HL-60 (cell line): ENCODE data around the gene LYPD4.

ENCODE experiments used
- DNase-seq, 2 experiments: peaks; one replicate each; pipeline ENCODE4 v3.0.0-alpha.2; 2010 to 2020; ENCODE audit warnings: low read depth in 1 of 2, low spot score in 1 of 2
- H3K27ac ChIP-seq: fragments of 250-450 bp; sonication (Bioruptor Pico); replicated peaks from 2 replicates; pipeline ENCODE4 v1.5.1; 2020; ENCODE audit warnings: mild to moderate bottlenecking, moderate library complexity
- H3K27me3 ChIP-seq: fragments of 250-450 bp; sonication (Bioruptor Pico); 2 replicates; pipeline ENCODE4 v1.5.1; 2021; ENCODE audit warnings: mild to moderate bottlenecking, moderate library complexity; ENCODE audit not compliant: insufficient read depth, poor library complexity, severe bottlenecking
- H3K4me3 ChIP-seq: replicated peaks from 2 replicates; pipeline ENCODE4 v1.5.1; 2011; ENCODE audit warnings: mild to moderate bottlenecking, control low read depth, low read length; ENCODE audit not compliant: insufficient read depth
- GABPA ChIP-seq: IDR thresholded peaks from 2 replicates; pipeline ENCODE4 v1.6.1; 2012; ENCODE audit warnings: low read depth
- POLR2AphosphoS5 ChIP-seq: IDR thresholded peaks from 2 replicates; pipeline ENCODE4 v1.6.1; 2012; ENCODE audit warnings: low read depth
- REST ChIP-seq: IDR thresholded peaks from 2 replicates; pipeline ENCODE4 v1.6.1; 2012; ENCODE audit warnings: low read depth; ENCODE audit not compliant: insufficient replicate concordance
- SPI1 ChIP-seq: IDR thresholded peaks from 2 replicates; pipeline ENCODE4 v1.6.1; 2012; ENCODE audit warnings: low read depth, mild to moderate bottlenecking, borderline replicate concordance
- TF ChIP-seq, protein P1 (sequence below): IDR thresholded peaks from one replicate; pipeline ENCODE4 v1.5.1; 2011; ENCODE audit warnings: low read length, control low read depth, inconsistent platforms; ENCODE audit not compliant: insufficient read depth

LYPD4 gene

DNA sequence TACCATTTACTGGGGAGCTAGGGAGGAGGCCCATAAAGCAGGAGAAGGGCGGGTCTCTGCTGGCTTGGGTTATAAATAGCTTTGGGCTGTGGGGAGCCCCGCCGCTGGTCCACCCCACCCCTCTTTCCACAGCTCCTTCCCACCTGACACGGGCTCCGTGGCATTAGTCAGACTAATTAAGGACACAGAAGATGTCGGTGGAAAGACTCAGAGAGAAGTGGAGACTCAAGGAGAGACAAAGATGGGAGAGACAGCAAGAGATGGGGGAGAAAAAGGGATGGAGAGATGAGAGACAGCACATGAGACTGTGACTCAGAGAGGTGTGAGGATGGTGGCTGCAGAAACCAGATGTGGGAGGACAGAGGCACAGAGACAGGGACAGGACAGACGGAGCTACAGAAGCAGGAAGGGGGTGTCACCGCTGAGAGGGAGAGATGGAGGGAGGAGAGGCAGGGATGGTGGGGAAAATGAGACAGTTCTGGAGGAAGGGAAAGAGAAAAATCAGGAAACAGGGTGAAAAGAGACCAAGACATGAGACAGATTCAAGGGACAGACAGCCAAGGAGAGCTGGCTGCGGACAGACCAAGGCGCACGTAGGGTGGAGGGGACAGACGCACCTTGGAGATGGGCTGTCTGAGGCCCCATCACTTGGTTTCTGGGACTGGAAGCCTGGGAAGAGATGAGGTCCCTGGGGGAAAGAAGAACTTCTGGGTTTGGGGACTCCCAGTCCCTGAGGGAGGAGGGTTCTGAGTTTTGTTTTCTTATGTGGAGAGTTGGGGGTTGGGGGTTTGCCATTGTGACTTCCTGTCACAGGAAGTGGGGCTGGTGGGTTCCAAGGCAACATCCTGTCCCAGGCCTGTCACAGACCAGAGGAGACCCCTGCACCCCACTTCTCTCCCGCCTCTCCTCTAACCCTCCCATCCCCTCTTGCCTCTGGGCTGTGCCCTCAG lies 42.6 kb upstream of the LYPD4 start:
- Histone ChIP-seq H3K27ac (no peak overlapping the region), H3K27me3 (no peaks in the 10 kb centered on the region), H3K4me3 (no peak overlapping the region)
- TF ChIP-seq POLR2AphosphoS5 (no peak), REST (no peak), GABPA (no peak), SPI1 (no peak)
- TF ChIP-seq, protein P1, sequence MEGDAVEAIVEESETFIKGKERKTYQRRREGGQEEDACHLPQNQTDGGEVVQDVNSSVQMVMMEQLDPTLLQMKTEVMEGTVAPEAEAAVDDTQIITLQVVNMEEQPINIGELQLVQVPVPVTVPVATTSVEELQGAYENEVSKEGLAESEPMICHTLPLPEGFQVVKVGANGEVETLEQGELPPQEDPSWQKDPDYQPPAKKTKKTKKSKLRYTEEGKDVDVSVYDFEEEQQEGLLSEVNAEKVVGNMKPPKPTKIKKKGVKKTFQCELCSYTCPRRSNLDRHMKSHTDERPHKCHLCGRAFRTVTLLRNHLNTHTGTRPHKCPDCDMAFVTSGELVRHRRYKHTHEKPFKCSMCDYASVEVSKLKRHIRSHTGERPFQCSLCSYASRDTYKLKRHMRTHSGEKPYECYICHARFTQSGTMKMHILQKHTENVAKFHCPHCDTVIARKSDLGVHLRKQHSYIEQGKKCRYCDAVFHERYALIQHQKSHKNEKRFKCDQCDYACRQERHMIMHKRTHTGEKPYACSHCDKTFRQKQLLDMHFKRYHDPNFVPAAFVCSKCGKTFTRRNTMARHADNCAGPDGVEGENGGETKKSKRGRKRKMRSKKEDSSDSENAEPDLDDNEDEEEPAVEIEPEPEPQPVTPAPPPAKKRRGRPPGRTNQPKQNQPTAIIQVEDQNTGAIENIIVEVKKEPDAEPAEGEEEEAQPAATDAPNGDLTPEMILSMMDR, result no peak
- DNase-seq, result no peak

DNA sequence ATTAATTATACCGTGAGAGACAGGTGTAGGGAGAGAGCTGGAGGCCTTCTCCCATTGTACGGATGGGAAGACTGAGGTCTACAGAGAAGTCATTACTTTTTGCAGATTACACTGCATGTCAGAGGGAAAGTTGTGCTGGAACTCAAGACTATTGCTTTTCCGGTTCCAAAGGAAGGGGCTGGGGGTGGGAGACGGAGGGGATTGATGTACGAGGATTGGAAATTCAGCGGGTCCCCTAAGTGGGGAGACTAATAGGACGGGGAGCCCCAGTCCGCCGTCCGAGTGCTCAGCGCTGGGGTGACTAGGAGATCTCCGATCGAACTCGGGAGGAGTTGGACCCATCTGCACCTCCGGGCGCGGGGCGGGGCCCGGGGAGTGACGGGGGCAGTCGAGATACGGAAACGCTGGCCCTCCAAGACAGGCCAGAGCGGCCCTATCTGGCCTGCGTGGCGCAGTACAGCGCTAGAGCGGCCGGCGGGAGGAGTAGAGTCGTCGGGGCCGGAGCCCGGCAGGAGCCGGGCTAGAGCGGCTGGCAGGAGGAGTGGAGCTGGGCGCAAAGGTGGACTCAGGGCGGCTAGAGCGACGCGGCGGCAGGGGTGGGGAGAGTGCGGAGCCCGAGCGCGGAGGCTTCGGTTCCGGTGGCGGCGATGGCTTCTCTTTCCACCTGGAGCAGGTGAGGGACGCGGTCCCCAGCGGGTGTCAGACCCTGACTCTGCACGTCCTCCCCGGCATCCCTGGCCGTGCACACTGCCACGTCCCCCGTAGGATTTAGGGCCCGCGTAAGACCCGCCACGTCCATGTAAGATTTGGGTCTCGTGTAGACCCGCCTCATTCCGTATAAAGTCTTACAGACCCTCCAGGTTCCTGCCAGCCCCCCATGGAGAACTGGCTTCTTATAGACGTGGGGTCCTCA lies 39.6 kb upstream of the LYPD4 start:
- peak overlapping the region; percentile 85 for H3K4me3 ChIP-seq
- TF ChIP-seq, protein P1, result no peak
- TF ChIP-seq GABPA (no peak), REST (peak; percentile 48), SPI1 (peak; percentile 2; the same call in 1 of the 2 replicates), POLR2AphosphoS5 (peak; percentile 62)
- DNase-seq, result peak; percentile 96 to 97
- no peaks in the 10 kb centered on the region for H3K27me3 ChIP-seq
- peak overlapping the region; percentile 85 for H3K27ac ChIP-seq

- no peaks in the 10 kb centered on the region for H3K27me3 ChIP-seq
- peak; percentile 20 for TF ChIP-seq REST
- TF ChIP-seq, protein P1, result no peak
- no peak for DNase-seq
- H3K27ac ChIP-seq, result peak overlapping the region; percentile 85
- peak overlapping the region; percentile 85 for H3K4me3 ChIP-seq
Measured at GRCh38 chr19:41883463-41883820, 39.0 kb upstream of the LYPD4 start.
